Vagina (tissue), 2 donors: ENCODE data around the gene GTF3C2. TPM values are rescaled to one million over a fixed set of nuclear protein-coding genes. Genes with fewer than 3 reads are reported as not detected.
A peak's percentile ranks its signal among the peaks of the same experiment; 100 is the strongest.
"Not testable (repeated sequence)": the region's sequence is repeated elsewhere in the genome, so short reads cannot be mapped to it uniquely, and the experiment has no call there.

Source experiments
- DNase-seq, 2 donors: peaks; one replicate each; pipeline ENCODE4 v3.0.0-alpha.2; 2017; ENCODE audit errors: extremely low spot score in 2 of 2
- H3K27ac ChIP-seq: fragments of 200-600 bp; sonication (generic); one replicate; pipeline ENCODE4 v1.5.1; 2019
- H3K27me3 ChIP-seq: fragments of 200-600 bp; sonication (generic); one replicate; pipeline ENCODE4 v1.5.1; 2019
- H3K36me3 ChIP-seq, 2 donors: fragments of 200-600 bp; sonication (generic); one replicate each; pipeline ENCODE4 v1.5.1; 2017 to 2019
- H3K4me1 ChIP-seq: fragments of 200-600 bp; sonication (generic); one replicate; pipeline ENCODE4 v1.5.1; 2019
- H3K4me3 ChIP-seq, 2 donors: fragments of 200-600 bp; sonication (generic); 1 replicate in 1 of 2; 2 replicates in 1 of 2; pipeline ENCODE4 v1.5.1; 2016 to 2019
- H3K9me3 ChIP-seq: fragments of 200-600 bp; sonication (generic); one replicate; pipeline ENCODE4 v1.5.1; 2019
- POLR2A ChIP-seq, 2 donors: fragments of 450-650 bp; IDR thresholded peaks; one replicate each; pipeline ENCODE4 v1.6.1; 2017; ENCODE audit warnings: antibody characterized with exemption in 2 of 2, mild to moderate bottlenecking in 2 of 2, moderate library complexity in 2 of 2
- POLR2AphosphoS5 ChIP-seq, 2 donors: sonication (generic); formaldehyde crosslinking; IDR thresholded peaks; one replicate each; pipeline ENCODE4 v1.9.0; 2017; ENCODE audit warnings: antibody characterized with exemption in 2 of 2, mild to moderate bottlenecking in 2 of 2, low read depth in 1 of 2; ENCODE audit not compliant: insufficient read depth in 1 of 2
- intact Hi-C: fragments of 100-400 bp; cut with DNase I; formaldehyde crosslinking; loops from one replicate; pipeline ENCODE4 v1.15.1; 2023
- total RNA-seq: library from RNA; depleted of rRNA; stranded (reverse); fragments of >200 nt; gene quantifications from one replicate; pipeline ENCODE4 v1.2.3, GENCODE V29; 2016
- TF ChIP-seq, protein P1 (sequence below), 3 experiments: fragments of 450-650 bp in 2 of 3; fragments of 200-600 bp in 1 of 3; sonication (generic) in 1 of 3; IDR thresholded peaks; one replicate each; pipeline ENCODE4 v1.5.1; 2017 to 2019; ENCODE audit warnings: antibody characterized with exemption in 3 of 3, mild to moderate bottlenecking in 2 of 3, moderate library complexity in 2 of 3

The GTF3C2 gene
- total RNA-seq, 1 donor from 2014 or later: 67.5 TPM

DNA sequence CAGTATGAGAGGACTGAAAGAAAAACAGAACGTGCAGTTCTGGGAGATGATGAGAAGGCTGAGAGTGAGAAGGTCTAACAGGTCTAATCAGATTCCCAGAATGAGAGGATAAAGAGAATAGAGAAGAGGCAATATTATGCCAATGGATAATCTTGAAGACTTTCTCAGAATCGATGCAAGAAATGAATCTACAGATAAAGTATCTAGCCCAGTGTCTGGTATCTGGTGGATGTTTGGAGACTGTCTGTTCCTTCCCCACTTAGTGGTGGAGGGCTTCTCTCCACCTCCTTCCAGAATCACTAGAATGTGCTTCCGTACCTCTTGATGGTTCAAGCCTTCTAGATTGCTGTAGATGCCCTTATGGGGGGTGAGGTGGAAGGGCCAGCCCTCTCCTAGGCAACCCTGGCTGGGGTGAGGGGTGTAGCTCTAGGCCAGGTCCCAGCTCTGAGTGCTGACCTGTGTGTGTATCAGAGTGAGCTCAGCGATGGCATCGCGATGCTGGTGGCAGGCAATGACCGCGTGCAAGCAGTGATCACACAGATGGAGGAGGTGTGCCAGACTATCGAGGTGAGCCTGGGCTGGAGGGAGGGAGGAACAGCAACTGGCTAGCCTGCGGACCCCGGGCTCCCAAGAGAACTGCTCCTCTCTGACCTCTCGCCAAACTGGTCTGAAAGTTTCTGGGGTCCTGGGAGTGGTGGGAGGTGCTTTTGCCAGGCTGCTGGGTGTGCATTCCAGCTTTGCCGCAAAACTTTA, 51.9 kb downstream of the GTF3C2 start:
- Histone ChIP-seq H3K36me3 (peaks cover 0 to 4% of the 10 kb centered on the region in 2 donors), H3K4me1 (peaks cover 23% of the 10 kb centered on the region), H3K4me3 (no peak overlapping the region), H3K27ac (no peak overlapping the region), H3K9me3 (no peaks in the 10 kb centered on the region), H3K27me3 (peaks cover 22% of the 10 kb centered on the region)
- TF ChIP-seq POLR2AphosphoS5 (IDR thresholded peaks at IDR 0.05; ENCODE audit: insufficient read depth in 1 of 2, low read depth in 1 of 2) (no peak), POLR2A (IDR thresholded peaks at IDR 0.05) (no peak)
- TF ChIP-seq, protein P1, sequence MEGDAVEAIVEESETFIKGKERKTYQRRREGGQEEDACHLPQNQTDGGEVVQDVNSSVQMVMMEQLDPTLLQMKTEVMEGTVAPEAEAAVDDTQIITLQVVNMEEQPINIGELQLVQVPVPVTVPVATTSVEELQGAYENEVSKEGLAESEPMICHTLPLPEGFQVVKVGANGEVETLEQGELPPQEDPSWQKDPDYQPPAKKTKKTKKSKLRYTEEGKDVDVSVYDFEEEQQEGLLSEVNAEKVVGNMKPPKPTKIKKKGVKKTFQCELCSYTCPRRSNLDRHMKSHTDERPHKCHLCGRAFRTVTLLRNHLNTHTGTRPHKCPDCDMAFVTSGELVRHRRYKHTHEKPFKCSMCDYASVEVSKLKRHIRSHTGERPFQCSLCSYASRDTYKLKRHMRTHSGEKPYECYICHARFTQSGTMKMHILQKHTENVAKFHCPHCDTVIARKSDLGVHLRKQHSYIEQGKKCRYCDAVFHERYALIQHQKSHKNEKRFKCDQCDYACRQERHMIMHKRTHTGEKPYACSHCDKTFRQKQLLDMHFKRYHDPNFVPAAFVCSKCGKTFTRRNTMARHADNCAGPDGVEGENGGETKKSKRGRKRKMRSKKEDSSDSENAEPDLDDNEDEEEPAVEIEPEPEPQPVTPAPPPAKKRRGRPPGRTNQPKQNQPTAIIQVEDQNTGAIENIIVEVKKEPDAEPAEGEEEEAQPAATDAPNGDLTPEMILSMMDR (IDR thresholded peaks at IDR 0.05): no peak
- no peak for DNase-seq
- intact Hi-C loops: no loop called here

DNA sequence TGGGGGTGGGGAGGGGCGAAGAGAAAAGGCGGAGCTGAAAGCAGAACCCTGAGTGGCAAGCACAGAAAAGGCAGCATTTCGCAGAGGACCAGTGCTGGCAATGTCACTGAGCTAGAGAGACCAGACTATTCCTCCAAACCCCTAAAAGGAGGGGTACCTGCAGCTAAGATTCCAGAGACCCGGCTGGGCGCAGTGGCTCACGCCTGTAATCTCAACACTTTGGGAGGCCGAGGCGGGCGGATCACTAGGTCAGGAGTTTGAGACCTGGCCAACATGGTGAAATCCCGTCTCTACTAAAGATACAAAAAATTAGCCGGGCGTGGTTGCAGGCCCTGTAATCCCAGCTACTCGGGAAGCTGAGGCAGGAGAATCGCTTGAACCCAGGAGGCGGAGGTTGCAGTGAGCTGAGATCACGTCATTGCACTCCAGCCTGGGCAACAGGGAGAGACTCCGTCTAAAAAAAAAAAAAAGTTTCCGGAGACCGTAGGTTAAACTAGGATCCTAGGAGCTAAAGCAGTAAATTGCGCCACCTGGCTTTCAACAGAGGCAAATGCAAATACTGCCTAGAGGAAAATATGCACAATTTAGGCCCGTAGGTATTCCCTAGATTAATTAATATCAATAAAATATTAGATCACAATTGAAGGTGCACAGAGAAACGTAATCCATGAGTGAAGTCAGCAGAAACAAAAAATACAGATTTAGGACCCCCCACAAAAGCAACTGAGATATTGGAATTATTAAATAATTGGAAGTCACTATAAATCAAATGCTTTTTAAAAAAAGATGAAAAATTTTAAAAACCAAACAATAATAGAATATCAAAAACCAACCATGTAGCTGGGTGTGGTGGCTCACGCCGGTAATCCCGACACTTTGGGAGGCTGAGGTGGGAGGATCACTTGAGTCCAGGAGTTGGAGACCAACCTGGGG, 53.2 kb downstream of the GTF3C2 start:
- no peak for DNase-seq
- H3K4me3 ChIP-seq: peak overlapping the region in 1 of 2 donors; percentile 2
- H3K27me3 ChIP-seq: peaks cover 22% of the 10 kb centered on the region
- no peak overlapping the region for H3K27ac ChIP-seq
- no peaks in the 10 kb centered on the region for H3K36me3 ChIP-seq
- H3K9me3 ChIP-seq: no peaks in the 10 kb centered on the region
- H3K4me1 ChIP-seq: peaks cover 21% of the 10 kb centered on the region
- no peak for TF ChIP-seq POLR2A (IDR thresholded peaks at IDR 0.05)
- TF ChIP-seq, protein P1 (IDR thresholded peaks at IDR 0.05): peak; percentile 68 to 81 (median 69)
- intact Hi-C loops: no loop called here

DNA sequence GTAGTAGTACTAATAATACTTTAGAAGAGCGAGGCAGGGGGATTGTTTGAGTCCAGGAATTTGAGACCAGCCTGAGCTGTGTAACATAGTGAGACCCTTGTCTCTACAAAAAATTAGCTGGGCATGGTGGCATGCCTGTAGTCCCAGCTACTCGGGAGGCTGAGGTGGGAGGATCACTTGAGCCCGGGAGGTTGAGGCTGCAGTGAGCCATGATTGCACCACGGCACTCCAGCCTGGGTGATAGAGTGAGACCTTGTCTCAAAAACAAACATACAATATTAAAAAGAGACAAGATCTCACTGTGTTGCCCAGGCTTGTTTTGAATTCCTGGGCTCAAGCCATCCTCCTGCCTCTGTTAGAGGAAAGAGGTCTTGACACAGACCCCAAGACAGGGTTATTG, 56.0 kb downstream of the GTF3C2 start:
- intact Hi-C loops, DNase-seq, H3K27me3 ChIP-seq, H3K27ac ChIP-seq, H3K36me3 ChIP-seq, H3K4me3 ChIP-seq, H3K9me3 ChIP-seq, H3K4me1 ChIP-seq: not testable (repeated sequence)

DNA sequence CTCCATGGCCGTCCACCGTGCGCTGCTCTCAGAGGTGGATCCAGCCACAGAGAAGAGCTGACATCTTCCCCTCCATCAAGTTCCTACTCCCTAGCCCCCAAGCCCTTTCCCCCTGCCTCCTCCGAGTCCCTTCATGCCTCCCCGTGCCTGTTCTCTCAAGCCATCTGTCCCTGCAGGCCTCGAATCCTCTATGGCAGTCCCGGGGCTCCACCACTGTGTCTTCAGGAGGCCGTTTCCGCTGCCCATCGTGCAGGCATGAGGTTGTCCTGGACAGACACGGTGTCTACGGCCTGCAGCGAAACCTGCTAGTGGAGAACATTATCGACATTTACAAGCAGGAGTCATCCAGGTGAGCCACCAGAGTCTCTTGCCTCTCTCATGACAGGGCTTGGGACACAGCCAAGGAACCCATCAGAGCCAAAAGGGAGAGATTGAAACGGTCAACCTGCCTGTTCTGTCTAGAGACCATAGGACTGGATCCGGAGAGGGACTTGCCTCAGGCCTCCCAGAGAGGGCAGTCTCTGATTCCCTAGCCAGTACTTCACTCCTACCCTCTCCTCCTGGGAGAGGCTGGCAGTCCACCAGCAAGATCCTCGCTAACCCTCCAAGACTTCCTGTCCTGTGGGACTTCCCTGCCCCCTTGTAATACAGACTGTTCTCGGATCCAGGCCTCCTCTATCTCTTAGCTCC, 58.0 kb downstream of the GTF3C2 start:
- DNase-seq: no peak
- no peaks in the 10 kb centered on the region for H3K27me3 ChIP-seq
- H3K36me3 ChIP-seq: no peaks in the 10 kb centered on the region
- no peaks in the 10 kb centered on the region for H3K4me1 ChIP-seq
- H3K4me3 ChIP-seq: no peak overlapping the region
- H3K27ac ChIP-seq: no peak overlapping the region
- no peak for TF ChIP-seq POLR2A (IDR thresholded peaks at IDR 0.05)
- no peak for TF ChIP-seq POLR2AphosphoS5 (IDR thresholded peaks at IDR 0.05; ENCODE audit: insufficient read depth in 1 of 2, low read depth in 1 of 2)
- TF ChIP-seq, protein P1 (IDR thresholded peaks at IDR 0.05): no peak
- H3K9me3 ChIP-seq: no peaks in the 10 kb centered on the region
- intact Hi-C loops: no loop called here

DNA sequence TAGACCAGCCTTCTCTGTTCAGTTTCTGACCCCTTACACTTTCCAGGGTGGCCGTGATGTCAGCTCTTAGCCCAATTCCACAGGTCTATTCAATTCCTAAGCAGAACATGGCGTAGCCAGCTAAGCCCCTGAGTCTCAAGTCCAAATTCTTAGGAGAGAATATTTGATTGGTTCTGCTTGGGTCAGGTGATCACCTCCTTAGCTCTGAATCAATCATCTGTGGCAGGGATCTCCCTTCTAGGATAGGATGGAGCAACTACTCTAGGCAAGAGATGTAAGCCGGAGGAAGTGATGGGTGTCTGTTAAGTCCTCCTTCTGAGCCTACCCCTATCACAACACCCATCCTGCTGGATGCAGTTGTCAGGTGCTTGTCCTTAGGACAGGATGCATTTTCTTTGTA, 59.4 kb downstream of the GTF3C2 start:
- H3K36me3 ChIP-seq: no peaks in the 10 kb centered on the region
- TF ChIP-seq, protein P1 (IDR thresholded peaks at IDR 0.05): no peak
- no peak for TF ChIP-seq POLR2A (IDR thresholded peaks at IDR 0.05)
- TF ChIP-seq POLR2AphosphoS5 (IDR thresholded peaks at IDR 0.05; ENCODE audit: insufficient read depth in 1 of 2, low read depth in 1 of 2): no peak
- H3K27me3 ChIP-seq: no peaks in the 10 kb centered on the region
- H3K27ac ChIP-seq: no peak overlapping the region
- no peak overlapping the region for H3K4me3 ChIP-seq
- H3K4me1 ChIP-seq: no peaks in the 10 kb centered on the region
- no peaks in the 10 kb centered on the region for H3K9me3 ChIP-seq
- DNase-seq: no peak
- intact Hi-C loops: no loop called here
